HuH-7.5 (cell line): ENCODE data around the gene TNRC6A.
"Not testable (repeated sequence)": the region's sequence is repeated elsewhere in the genome, so short reads cannot be mapped to it uniquely, and the experiment has no call there.

Source experiments
- DNase-seq: peaks from one replicate; pipeline ENCODE4 v3.0.0; 2011; ENCODE audit warnings: low spot score

Gene TNRC6A

GRCh38 chr16:24815021-24815420 lies 85.6 kb downstream of the TNRC6A start:
- DNase-seq: no peak

DNA sequence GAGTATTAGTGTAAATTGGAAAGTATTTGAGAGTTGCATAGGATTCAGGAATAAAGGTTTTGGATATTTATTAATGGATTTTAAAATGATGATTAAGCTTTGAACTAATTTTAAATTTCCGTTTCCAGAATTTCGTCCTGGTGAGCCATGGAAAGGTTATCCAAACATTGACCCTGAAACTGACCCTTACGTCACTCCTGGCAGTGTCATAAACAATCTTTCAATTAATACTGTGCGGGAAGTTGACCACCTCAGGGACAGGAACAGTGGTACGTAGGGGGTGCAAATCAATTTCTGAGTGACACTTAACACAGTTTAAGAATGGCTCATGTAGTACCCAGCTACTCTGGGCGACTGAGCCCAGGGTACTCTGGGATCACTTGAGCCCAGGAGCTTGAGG lies 87.2 kb downstream of the TNRC6A start:
- DNase-seq: no peak

DNA sequence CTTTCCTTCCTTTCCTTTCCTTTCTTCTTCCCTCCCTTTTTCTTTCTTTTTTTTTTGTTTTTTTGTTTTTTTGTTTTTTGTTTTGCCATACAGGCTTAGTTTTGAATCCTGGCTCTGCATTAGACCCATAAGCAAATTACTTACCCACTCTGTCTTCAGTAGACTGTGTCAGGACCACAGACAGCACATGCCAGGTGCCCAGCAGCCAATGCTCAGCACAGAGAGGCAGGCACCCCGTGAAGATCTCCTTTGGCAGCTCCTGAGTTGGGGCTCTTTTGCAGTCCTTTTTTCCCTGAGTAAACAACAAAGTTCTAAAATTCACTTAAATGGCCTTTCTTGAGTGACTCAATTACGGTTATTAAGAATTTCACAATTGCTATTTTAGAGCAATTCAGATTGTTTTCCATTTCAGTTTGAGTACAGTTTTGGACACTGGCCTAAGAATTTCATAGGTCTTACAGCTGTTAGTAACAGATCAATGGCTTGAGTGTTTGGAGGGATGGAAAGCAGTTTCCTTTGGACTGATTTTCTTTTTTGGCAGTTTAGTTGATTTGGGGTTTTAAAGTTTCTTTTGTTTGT lies 90.1 kb downstream of the TNRC6A start:
- DNase-seq: no peak

GRCh38 chr16:24820522-24820921 lies 91.1 kb downstream of the TNRC6A start:
- no peak for DNase-seq

DNA sequence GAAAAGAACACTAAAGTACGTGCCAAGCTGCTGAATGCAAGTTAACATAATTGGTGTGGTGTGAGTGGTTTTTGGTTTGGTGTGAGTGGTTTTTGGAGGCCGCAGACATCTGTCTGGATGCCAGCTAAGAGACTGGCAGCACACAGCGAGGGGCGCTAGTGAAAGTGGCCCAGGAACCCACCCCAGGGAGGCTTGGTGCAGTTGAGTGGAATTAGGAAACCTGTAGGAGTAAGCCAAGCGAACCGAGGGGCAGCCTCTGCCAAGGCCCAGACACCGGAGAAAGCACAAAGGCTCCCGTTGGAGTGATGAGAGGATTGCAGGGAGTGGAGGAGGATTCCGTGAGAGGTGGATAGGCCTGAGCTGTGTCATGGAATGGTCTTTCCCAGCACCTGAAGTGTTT lies 91.7 kb downstream of the TNRC6A start:
- no peak for DNase-seq

DNA sequence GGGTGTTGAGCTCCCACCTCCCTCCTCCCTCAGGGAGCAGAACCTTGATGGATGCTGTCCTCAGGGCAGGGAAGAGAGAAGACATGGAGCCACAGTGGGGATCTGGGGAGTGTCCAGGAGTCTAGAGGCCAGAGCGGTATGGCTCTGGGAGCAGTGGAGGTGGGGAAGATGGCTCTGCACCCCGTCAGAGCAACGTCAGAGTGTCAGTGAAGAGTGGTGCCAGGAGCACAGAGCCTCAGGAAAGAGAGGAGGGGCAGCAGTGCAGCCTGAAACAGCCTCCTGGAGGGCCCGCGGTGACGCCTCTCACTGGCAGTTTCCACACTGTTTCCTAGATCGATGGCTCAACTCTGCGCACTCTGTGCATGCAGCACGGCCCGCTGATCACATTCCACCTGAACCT lies 93.1 kb downstream of the TNRC6A start:
- DNase-seq: no peak

DNA sequence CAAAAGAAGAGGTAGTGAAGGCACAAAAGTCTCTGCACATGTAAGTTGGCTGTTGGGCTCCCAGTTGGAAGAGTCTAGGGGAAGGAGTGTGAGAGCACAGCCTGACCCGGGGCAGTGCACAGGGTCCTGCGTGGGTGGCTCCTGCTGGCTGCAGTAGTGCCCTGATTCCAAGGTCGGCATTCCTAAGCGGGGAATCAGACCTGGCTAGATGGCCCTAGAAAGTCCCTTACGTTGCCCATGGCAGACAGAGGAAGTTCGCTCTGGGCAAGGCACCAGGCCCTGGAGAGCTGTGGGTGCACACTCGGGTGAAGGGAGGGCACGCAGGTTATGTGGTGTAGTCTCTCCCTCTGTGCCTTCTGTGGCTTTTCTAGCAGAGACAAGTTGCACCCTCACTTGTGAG lies 93.5 kb downstream of the TNRC6A start:
- DNase-seq: no peak

- no peak for DNase-seq
Measured at GRCh38 chr16:24825696-24826095, 96.2 kb downstream of the TNRC6A start.

DNA sequence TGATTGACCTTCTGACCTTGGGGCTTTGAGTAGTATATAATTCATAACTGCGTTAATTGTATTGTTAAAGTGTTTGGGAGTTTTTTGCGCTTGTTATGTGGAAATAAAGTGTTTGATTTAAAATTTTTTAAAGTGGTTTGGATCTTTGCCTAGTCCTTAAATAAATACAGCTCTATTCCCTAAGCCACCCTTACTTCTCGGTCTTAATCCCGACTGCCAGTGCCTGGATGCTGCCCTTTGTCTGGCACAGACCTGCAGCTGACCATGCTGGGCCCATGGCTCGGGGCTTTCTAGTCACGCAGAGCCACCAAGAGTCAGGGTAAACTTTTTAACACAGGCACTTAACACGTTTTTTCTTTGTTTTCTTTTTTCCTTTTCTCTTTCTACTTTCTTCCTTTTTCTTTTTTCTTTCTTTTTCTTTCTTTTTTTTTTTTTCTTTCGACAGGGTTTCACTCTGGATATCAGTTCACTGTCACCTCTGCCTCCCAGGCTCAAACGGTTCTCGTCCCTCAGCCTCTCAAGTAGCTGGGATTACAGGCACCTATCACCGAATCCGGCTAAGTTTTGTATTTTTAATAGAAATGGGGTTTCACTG lies 96.7 kb downstream of the TNRC6A start:
- DNase-seq: no peak

- no peak for DNase-seq
Measured at GRCh38 chr16:24826817-24827566, 97.5 kb downstream of the TNRC6A start.

DNA sequence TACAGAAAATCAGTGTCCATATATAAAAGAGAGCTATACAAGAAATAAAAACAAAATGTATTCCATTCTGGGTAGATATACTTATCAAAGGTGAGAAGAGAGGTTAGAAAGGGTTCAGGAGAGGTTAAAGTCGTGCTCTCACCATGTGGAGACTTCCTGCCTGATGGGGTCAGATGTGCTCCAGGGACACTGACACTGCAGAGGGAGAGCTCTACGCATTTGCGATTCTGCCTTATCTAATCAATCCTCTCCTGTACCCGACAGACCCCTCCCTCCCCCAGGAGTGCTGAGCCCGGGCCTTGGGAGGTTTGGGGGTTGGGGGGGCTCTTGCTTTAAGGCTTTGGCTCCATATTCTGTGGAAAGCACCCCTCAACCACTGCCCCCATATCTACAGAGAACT lies 99.7 kb downstream of the TNRC6A start:
- DNase-seq: no peak

DNA sequence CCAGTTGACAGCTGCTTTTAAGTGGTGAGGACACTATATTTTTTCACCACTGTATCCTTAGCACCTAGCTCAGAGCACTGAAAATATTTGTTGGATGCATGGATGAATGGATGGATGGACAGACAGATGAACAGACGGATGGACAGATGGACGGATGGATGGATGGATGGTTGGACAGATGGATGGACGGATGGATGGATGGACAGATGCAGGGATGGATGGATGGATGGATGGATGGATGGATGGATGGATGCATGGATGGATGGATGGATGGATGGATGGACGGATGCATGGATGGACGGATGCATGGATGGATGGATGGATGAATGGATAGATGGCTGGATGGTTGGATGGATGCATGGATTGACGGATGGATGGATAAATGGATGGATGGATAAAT lies 103.9 kb downstream of the TNRC6A start:
- no peak for DNase-seq

- DNase-seq: peak; percentile 70
Measured at GRCh38 chr16:24834459-24835335, 105.2 kb downstream of the TNRC6A start.

DNA sequence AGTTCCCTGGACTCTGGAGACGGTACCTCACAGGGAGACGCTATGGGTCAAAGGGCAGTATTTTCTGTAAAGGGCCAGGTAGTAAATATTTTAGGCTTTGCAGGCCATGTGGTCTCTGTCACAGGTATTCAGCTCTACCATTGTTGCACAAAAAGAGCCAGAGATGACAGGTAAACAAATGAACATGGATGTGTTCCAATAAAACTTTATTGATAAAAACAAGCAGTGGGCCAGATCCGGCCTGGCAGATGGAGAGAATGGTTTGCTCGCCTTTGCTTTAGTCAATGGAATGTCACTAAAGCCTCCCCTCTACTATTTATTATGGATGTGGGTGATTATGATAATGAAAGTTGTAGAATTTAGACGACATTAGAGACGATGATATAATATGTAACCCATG lies 107.4 kb downstream of the TNRC6A start:
- DNase-seq: no peak

DNA sequence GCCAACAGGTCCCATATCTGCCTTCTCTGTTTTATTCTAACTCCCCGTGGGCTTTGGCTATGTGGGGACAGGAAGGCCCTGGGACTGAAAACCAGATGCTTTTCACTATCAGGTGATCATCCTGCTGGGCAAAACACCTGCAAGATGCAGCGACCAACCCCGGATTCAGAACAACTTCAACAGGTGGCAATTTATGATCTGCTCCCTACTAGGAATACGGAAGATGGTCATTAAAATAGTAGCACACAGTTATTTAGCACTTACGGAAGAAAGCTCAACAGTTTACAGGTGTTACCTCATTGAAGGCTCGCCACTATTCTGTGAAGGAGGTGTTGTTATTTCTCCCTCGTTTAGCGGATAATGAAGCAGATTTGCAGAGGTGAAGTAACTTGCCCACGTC lies 108.5 kb downstream of the TNRC6A start:
- no peak for DNase-seq

DNA sequence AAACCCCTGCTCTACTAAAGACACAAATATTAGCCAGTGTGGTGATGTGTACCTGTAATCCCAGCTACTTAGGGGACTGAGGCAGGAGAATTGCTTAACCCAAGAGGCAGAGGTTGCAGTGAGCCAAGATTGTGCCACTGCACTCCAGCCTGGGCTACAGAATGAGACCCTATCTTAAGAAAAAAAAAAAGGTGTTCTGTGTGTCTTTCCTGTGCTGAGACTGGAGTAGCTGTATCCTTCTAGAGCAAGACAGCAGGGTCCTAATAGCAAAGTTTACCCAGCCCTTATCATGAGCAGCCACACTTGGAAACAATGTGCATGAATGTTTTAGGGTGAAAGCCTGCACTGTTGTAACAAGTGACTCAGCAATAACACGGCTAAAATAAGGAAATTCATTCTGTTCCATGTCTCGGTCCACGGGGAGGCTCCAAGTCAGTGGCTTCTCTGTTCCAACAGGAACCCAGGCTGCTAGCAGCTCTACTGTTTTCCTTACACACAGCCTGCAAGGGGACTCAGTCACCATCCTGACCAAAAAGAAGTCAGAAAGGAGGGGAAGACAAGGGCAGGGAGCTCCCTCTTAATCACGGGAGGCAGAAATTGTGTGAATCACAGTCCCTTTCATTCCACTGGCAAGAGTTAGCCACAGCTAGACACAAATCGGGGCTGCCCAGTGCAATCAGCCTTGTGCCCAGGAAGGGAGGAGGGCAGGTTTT lies 109.3 kb downstream of the TNRC6A start:
- DNase-seq: no peak

DNA sequence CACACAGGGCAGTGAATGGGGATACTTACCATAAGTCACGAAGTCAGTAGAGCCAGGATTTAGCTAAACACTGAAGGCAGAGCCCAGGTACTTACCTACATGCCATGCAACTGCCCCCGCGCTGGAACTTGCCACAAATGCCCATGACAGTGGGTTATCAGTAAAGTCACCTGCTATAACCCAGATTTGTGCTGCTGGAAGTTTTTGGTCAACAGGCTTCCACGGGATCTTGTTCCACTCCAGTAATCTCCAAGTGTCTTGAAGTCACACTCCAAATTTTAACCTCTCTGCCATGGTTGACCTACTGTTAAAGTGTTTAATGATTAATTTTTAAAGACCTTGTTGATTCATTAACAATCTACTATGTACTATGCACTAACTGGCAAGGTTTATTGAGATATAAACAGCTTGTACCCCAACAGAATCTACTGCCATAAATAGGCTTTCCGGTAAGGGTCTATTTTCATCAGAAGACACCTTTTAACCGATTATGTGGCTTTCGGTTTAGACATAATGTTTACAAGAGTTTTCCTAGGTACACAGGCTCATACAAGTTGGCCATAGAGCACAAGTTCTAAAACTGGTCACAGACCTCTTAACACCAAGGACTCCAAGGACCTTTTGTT lies 110.0 kb downstream of the TNRC6A start:
- DNase-seq: no peak

- no peak for DNase-seq
Measured at GRCh38 chr16:24841291-24841690, 111.8 kb downstream of the TNRC6A start.

- peak; percentile 38 for DNase-seq
Measured at GRCh38 chr16:24844101-24845030, 114.9 kb downstream of the TNRC6A start.

GRCh38 chr16:24845031-24845365 lies 115.5 kb downstream of the TNRC6A start:
- DNase-seq: not testable (repeated sequence)
